Cardiac septum (tissue), 1 donor: ENCODE measurements around the gene MYEOV. TPM values are rescaled to one million over a fixed set of nuclear protein-coding genes. Genes with fewer than 3 reads are reported as not detected.

Experiments used
- DNase-seq: peaks from one replicate; pipeline ENCODE4 v3.0.0-alpha.2; 2020; ENCODE audit warnings: low spot score
- intact Hi-C: fragments of 100-400 bp; cut with DNase I; formaldehyde crosslinking; loops from one replicate; pipeline ENCODE4 v1.14.0; 2022
- total RNA-seq: library from RNA; stranded (reverse); fragmentation: NEBNext Ultra II Directional; extraction: Animal tissue kit (Norgen Biotek cat#: 25700); gene quantifications from one replicate; pipeline ENCODE4 v1.2.1, GENCODE V29; 2021
- donor health status: DM: no; HTN: no; CAD: no.

Gene MYEOV
- total RNA-seq, 1 donor from 2014 or later, result not detected

GRCh38 chr11:69264486-69264885 is 29.5 kb upstream of the MYEOV start:
- no peak for DNase-seq
- intact Hi-C loops, result no loop called here

- no peak for DNase-seq
- intact Hi-C loops, result no loop called here
These were observed 28.7 kb upstream of the MYEOV start for GRCh38 chr11:69265210-69265609.

GRCh38 chr11:69265911-69266510 is 27.9 kb upstream of the MYEOV start:
- no peak for DNase-seq
- intact Hi-C loops, result no loop called here

- intact Hi-C loops, result no loop called here
- no peak for DNase-seq
These were observed 26.6 kb upstream of the MYEOV start for GRCh38 chr11:69267395-69267805.

GRCh38 chr11:69268911-69269310 is 25.0 kb upstream of the MYEOV start:
- no peak for DNase-seq
- intact Hi-C loops, result no loop called here

GRCh38 chr11:69269388-69269787 is 24.6 kb upstream of the MYEOV start:
- DNase-seq, result no peak
- intact Hi-C loops, result no loop called here

- intact Hi-C loops, result no loop called here
These were observed 23.8 kb upstream of the MYEOV start for GRCh38 chr11:69269926-69270697.

GRCh38 chr11:69270941-69271340 is 23.0 kb upstream of the MYEOV start:
- DNase-seq, result no peak
- intact Hi-C loops, result no loop called here

More at GRCh38 chr11:69269926-69270697, 23.8 kb upstream of the MYEOV start:
- DNase-seq, result no peak

- intact Hi-C loops, result no loop called here
- no peak for DNase-seq
These were observed 21.9 kb upstream of the MYEOV start for GRCh38 chr11:69272055-69272454.

- no peak for DNase-seq
- intact Hi-C loops, result no loop called here
These were observed 21.0 kb upstream of the MYEOV start for GRCh38 chr11:69272831-69273485.

- intact Hi-C loops, result no loop called here
- DNase-seq, result no peak
These were observed 20.4 kb upstream of the MYEOV start for GRCh38 chr11:69273571-69273970.

GRCh38 chr11:69274531-69275016 is 19.4 kb upstream of the MYEOV start:
- intact Hi-C loops, result no loop called here
- DNase-seq, result no peak

- intact Hi-C loops, result no loop called here
- DNase-seq, result no peak
These were observed 18.8 kb upstream of the MYEOV start for GRCh38 chr11:69275178-69275577.

GRCh38 chr11:69276165-69276564 is 17.8 kb upstream of the MYEOV start:
- no peak for DNase-seq
- intact Hi-C loops, result no loop called here

GRCh38 chr11:69277074-69277809 is 16.7 kb upstream of the MYEOV start:
- intact Hi-C loops, result no loop called here
- DNase-seq, result no peak

GRCh38 chr11:69278091-69278867 is 15.7 kb upstream of the MYEOV start:
- DNase-seq, result no peak
- intact Hi-C loops, result no loop called here

- no peak for DNase-seq
- intact Hi-C loops, result no loop called here
These were observed 13.5 kb upstream of the MYEOV start for GRCh38 chr11:69280451-69280850.

- intact Hi-C loops, result no loop called here
- no peak for DNase-seq
These were observed 13.0 kb upstream of the MYEOV start for GRCh38 chr11:69280994-69281393.

- intact Hi-C loops, result no loop called here
- DNase-seq, result no peak
These were observed 10.5 kb upstream of the MYEOV start for GRCh38 chr11:69283446-69283845.
